Measurements from ENCODE around the gene TGFA.

DNA sequence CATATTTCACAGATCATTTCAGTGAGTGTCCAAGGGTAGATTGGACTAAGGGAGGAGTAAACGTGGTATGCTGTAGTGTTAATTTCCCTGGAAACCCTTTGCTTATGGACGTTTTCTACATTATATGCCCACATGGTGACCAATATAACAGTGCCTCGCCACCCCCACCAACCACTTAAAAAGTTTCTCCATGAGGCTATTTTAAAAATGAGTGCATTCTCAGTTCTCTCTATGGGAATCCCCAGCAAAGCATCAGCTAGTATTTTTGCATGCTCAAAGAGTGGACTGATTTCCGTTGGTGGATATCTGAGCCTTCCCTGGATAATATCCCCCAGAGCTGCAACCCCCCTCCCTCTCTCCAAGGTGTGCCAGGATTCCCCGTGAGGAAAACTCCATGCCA, 73.2 kb downstream of the TGFA start:
- TF ChIP-seq EZH2phosphoT487 (IDR thresholded peaks at IDR 0.05; ENCODE audit: insufficient read depth, low read depth) (no peak), EZH2 (IDR thresholded peaks at IDR 0.05; ENCODE audit: insufficient read depth, poor library complexity, severe bottlenecking) (no peak)
